ENCODE measurements around the gene SLCO1A2.

Gene SLCO1A2

DNA sequence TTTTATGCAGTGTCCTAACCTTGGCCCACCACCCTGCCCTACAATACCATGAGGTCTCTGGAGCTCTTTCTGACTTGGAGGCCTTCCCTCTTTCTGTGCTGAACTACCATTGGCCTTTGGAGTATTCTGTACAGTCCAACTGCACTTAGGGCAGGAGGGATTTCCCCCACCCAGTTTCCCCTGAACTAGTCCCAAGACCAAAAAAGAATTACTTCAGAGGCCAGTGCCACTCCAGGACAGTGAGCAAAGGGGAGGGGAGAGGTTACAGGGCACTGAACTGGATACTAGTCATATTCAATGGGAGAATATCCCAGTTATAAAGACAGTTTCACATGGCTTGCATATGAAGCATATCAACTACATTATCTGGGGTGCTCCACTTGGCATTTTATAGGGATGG lies 6.1 kb downstream of the SLCO1A2 start:
- no peak for DNase-seq

DNA sequence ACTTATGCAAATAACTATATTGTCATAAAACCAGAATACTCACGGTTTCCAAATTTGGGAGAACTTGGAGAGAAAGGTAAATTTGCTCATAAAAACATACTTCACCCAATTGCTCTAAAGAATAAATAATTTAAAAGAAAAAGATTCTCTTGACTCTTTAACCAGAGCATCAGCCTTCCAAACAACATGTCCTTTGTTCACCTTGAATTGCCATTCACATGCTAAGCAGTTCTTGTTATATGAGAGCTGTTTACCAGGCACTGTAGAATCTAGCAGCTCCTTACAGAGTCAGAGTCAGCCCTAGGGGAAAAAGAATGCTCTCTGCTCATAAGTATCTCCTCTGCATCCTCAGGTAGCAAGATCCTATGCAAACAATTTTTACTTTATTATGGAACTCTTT lies 10.2 kb downstream of the SLCO1A2 start:
- no peak for DNase-seq

DNA sequence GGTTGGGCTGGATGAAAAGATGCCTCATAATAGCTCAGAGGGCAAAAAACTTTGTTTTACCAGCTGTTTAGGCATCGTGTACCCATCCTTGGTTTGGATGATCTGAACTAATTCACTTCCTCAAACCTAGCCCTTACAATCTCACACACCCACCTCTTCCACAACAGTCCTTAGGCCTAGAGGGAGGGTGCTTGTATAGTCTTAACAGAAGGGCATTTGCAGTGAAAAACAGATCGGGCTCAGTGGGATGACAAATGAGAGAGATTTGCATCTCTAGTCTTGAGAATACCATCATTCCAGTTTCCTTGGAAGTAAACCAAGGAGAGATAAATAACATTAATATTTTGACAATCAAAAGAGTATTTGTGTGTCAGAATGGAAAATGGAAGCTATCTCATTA lies 11.0 kb downstream of the SLCO1A2 start:
- DNase-seq = no peak

DNA sequence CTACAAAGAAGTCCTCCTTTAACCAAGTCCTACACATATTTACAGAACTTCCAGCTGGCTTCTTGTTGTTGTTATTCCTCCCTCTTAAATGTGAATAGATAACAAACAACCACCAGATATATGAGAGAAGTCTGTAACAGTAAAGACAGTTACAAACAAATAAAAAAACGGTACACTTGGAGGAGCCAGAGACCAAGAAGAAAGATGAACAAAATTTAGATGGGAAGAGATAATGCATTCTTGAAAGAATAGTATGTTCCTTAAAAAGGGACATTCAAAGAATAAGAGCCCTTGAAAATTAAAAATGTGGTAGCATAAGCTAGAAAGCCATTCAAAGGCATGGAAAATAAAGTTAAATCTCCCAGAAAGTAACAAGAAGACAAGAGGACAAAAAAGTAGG lies 25.9 kb downstream of the SLCO1A2 start:
- no peak for DNase-seq

DNA sequence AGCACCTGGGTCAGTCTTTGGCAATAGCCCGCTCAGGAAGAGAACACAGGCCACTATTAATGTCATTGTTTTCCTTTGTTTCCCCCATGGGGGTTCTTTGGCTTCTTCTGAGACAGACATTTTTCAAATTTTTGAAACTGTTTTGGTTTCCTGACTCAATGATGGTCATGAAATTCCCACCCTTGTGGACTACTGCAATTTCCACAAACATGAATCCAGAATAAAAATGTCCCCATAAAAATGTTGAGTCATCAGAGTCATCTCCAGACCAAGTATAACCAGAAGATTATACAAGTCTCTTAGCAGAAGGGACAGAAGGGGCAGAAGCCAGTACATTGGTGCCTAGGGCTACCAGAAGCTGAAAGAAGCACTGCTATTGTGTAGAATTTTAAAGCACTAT lies 29.1 kb downstream of the SLCO1A2 start:
- DNase-seq = no peak

DNA sequence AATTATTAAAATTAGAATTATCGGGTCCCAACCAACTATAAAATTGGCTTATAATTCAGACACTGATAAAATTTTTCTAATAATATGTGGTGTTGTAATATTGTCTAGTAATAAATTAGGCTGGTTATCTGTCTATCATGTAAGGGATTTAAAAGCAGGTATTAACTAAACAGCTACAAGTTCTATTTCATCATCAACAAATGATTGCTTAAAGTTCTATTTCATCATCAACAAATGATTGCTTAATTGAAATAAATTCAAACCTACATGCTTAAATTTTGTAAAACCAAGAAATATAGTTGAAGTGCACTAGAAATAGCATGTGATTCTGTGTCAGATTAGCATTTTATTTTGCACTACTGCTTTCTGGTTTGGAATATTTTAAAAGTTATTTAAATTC lies 34.1 kb downstream of the SLCO1A2 start:
- no peak for DNase-seq

DNA sequence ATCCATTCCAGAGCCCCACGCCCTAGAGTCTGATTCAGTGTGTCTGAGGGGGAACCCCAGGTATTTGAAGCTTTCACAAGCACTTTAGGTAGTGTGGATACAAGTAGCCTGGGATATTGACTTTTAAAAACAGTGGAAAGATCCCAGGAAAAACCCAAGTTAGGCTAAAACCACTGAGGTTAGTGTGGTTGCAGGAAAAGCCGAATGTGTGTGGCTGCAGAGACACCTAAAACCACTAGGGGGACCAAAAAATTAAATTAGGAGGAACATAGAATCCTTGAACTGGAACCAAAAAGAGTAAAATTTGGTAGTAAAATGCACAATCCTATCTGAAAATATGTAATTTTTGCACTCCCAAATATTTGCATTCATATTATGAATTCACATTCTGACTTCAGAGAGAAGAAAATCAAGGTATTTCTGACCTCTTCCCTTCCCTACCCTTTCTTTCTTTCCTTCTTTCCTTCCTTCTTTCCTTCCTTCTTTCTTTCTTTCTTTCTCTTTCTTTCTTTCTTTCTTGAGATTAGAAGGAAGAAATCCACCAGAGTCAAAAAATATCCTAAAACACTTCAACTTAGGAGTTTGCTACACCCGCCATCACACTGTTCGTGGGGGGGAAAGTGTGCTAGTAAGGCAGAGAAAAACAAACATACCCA lies 37.8 kb downstream of the SLCO1A2 start:
- peak; percentile 21 for DNase-seq

DNA sequence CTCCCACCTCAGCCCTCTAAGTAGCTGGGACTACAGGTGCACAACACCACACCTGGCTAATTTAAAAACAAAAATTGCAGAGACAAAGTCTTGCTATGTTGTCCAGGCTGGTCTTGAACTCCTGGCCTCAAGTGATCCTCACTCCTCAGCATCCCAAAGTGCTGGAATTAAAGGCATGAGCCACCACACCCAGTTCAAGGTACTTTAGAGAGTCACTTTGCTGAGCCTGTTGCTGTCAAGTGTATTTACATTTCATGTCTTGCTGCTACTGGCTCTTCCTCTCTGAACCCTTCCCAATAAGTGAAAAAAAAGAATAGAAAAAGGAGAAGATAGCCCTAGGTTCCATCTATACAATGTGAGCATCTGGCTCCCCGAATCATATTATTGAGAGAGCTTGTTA lies 38.4 kb downstream of the SLCO1A2 start:
- DNase-seq = no peak

DNA sequence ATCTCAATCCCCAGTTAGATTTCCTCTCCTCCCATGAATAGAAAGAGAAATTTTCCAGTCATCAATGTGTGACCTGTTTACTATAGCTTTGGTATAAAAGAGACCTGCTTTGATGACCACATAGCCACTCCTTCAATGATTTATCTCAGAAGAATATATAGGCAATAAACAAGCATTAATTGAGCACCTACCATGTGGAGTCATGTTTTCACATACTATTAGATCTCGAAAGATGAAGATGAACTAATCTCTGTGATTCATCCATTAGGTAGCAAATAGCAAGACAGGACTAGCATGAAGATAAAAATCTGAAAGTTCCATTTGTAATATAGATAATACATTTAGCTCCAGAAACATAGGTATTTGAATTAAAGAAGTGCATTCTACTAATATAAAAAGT lies 40.5 kb downstream of the SLCO1A2 start:
- DNase-seq = no peak

DNA sequence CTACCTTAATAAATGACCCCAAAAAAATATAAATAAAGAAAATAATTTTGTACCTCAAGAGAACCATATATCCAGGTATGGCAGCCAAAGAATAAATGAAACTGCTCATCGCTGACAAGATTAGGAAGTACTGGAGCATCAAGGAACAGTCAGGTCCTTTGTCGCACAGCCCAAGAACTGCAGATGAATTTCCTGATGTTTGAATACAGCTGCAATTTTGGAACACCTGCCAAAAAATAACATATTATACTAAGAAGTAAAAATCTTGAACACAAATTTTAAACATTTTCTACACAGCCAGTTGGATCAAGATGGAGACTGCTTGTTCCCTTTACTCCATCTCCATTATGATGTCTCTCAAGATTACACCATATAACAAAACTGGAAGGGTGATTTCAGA lies 42.6 kb downstream of the SLCO1A2 start:
- no peak for DNase-seq

DNA sequence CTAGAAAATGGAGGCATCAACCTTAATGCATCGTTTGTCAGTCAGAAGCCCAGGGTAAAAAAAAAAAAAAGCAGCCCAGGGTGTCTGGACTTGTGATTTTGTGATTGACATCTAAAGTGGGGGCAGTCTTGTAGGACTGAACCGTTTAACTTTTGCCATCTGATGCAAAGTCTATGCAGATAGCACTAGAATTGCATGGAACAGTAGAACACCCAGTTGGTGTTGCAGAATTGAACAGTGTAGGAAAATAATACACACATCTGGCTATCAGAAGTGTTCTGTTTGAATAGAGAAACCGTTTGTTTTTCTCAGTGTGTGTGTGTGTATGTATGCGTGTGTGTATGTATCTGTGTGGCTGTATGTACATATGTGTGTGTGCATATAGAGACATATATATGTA lies 45.0 kb downstream of the SLCO1A2 start:
- no peak for DNase-seq

DNA sequence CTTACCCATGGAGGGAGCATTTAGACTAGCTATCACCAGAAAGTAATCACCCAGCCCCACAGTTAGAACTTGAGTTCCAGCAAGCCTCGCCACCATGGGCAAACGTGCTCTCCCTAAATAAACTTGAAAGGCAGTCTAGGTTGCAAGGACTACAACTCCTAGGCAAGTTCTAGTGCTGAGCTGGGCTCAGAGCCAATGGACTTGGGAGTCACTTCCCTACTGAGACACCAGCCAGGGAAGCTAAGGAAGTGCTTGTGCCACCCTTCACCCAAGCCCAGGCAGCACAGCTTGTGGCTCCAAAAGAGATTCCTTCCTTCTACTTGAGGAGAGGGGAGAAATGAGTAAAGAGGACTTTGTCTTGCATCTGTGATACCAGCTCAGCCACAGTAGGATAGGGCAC lies 57.9 kb downstream of the SLCO1A2 start:
- DNase-seq = no peak

DNA sequence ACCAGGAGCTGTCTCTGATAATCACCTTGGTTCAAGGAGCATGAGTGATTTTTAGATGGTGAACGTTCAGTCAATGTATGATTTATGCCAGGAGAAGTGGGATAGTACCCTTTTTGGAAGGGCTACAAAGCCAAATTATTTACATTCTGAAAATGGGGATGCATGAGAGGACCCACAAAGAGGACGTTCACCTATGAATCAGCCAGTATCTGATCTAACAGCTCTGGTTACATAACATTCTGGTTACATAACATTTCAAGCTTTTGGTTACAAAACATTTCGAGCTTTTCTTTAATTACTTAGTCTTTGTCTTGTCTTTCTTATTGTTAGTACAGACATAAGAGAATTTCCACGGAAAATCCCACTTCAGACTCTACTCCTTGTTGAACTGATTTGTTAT lies 68.8 kb downstream of the SLCO1A2 start:
- no peak for DNase-seq

DNA sequence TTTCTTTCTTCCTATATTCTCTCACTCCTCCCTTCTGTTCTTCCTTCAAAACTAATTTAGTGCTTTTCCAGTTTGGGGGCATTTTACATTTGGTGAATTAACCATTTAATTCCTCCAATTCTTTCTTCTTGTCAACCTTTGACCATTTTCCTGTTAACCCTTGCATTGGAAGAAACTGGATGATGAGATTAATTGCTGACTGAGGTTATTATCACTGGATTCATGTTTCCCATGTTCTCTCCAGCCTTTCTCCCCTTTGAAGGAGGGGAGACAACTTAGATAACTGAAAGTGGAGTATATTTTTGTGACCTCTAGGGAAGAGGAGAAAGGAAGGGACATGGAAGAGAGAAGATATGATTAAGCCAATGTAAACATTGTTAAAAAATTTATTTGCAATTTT lies 70.5 kb downstream of the SLCO1A2 start:
- no peak for DNase-seq

DNA sequence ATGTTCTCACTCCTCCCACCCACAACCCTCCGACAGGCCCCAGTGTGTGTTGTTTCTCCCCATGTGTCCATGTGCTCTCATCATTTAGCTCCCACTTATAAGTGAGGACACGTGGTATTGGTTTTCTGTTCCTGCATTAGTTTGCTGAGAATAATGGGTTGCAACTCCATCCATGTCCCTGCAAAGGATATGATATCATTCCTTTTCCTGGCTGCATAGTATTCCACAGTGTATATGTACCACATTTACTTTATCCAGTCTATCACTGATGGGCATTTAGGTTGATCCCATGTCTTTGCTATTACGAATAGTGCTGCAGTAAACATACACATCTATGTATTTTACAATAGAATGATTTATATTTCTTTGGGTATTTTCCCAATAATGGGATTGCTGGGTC lies 77.5 kb downstream of the SLCO1A2 start:
- DNase-seq = no peak

DNA sequence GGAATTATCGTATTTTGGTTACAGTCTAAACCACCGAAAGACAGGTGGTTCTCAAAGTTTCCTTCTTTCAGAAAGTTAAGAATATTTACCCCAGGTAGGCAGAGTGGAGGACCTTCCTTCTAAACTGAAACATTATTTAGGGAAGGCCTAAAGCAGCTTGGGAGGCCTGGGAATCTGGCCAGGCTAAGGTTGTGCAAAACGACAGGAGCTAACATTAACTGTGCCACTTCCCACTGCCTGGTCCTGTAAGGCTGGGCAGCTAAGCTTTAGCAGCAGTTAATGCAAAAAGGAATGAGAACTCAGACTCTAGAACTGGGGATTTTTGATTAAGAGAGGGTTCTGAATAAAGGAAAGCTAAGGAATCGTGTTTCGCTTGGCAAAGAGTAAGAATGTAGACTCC lies 82.6 kb downstream of the SLCO1A2 start:
- no peak for DNase-seq

DNA sequence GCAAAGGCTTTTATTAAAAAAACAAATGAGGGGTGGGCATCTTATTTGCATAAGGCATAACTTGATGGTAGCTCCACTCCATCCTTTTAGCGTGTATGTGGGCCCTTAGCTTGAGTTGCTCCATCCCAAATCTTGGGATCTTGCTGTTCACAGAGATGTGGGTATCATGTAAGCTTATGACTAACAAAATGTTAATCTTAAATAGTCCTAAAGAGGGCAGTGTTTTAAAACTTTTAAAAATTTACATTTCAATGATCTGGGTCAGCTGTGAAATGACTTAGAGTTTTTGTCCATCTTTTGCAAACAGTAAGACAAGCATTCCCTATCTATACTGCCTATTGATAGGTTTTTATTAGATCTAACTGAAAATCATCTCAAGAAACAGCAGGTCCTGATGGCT lies 86.0 kb downstream of the SLCO1A2 start:
- no peak for DNase-seq

DNA sequence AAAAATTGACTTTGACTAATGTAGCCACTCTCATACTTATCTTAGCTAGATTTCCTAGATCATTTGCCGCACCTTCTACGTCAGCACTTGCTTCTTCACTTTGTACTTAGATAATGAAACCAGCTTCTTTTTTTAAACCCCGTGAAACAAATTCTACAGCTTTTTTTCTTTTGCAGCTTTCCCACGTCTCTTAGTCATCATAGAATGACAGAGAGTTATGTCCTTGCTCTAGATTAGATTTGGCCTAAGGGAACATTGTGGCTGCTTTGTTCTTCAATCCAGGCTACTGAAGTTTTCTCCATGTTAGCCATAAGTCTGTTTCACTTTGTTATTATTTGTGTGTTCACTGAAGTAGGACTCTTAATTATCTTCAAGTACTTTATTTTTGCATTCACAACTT lies 94.9 kb downstream of the SLCO1A2 start:
- no peak for DNase-seq

DNA sequence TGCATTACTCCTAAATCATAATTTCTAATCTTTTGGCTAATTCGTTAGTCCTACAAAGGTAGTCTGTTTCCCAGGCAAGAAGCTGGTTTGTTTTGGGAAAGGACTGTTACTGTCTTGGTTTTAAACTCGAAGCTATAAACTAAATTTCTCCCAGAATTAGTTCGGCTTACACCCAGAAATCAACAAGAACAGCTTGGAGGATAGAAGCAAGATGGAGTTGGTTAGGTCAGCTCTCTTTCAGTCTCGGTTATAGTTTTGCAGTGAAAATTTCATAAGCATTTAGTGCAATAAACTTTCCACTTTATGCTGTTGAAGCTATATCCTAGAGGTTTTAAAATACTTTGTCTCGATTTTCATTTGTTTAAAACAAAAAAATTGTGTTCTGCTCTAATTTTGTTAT lies 100.3 kb downstream of the SLCO1A2 start:
- no peak for DNase-seq

DNA sequence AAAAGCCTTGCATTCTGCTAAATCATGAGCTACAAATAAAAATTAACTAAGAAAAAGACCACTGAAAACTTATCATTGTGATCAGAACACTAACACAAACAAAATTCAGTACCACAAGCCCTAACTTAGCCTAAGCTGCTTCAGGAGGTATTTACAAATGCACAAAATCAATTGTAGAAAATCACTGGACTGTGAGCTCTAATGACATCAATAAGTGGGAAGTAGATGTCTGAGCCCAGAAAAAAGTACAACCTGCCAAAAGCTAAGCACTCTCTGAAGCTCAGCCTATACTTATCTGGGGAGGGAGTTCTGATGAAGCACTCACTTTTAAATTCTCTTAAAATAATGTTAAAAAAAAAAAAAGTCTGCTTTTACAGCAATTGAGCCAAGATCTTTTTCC lies 110.8 kb downstream of the SLCO1A2 start:
- DNase-seq = no peak

DNA sequence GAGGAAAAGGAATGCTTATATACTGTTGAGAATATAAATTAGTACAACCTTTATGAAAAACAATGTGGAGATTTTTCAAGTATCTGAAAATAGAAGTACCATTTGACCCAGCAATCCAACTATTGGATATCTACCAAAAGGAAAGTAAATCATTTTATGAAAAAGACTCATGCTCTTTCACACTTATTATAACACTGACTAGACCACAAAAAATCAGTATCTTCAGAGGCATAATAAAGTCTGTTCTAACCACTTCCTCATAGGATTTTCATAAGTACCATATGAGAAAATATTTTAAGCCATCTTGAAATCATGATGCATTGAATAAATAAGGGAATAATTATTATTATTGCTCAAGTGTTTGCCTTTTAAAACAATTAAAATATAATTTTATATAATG lies 112.9 kb downstream of the SLCO1A2 start:
- DNase-seq = no peak

DNA sequence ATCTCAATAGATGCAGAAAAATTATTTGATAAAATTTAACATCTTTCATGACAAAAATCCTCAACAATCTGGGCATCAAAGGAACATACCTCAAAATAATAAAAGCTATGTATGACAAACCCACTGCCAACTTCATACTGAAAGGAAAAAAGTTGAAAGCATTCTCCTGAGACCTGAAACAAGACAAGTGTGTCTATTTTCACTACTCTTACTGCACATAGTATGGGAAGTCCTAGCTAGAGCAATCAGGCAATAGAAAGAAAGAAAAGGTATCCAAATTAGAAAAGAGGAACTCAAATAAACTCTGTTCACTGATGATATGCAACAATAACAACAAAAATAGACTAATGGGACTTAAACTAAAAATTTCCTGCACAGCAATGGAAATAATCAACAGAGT lies 113.6 kb downstream of the SLCO1A2 start:
- DNase-seq = no peak

DNA sequence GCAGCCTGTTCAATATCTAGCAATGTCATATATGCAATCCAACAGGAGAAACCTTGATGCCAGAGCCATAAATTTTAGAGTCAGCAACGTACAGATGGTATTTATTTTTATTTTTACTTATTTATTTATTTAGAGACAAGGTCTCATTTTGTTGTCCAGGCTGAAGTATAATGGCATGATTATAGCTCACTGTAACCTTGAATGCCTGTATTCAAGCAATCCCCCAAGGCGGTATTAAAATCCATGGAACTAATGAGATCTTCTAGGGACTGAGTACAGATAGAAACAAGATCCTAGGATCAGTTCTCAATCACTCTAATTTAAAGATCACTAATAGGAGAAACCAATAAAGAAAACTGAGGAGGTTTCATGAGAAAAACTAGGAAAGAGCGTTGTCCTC lies 114.5 kb downstream of the SLCO1A2 start:
- DNase-seq = no peak

DNA sequence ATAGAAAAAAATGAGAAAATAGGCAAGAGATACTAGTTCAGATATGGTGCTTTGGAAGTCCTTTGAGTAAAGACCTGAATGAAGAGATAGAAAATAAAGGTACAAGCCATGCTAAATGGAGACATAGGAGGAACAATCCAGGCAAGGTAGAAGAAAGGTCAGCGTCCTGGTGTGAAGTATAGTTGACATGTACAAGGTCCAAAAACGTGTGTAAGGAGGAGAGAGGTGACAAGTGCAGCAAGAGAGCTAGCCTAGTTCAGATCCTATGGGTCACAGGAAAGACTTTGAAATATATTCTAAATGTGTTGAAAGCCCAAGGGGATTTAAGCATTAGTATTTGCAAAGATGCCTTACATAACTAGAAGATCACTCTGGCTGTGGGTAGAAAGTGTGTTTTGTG lies 115.5 kb downstream of the SLCO1A2 start:
- no peak for DNase-seq

Data from CD4-positive, alpha-beta T cell treated with Interleukin-4 for 4 hours (primary cell).